C4-2B (cell line): ENCODE measurements around the gene AUP1.

Experiments used
- H3K27ac ChIP-seq: fragments of 450-650 bp; 2 replicates; pipeline ENCODE4 v1.5.1; 2017
- ZFX ChIP-seq: fragments of 450-650 bp; IDR thresholded peaks from 2 replicates; pipeline ENCODE4 v1.6.1; 2017
- TF ChIP-seq, protein P1 (sequence below): fragments of 450-650 bp; conservative IDR thresholded peaks from 2 replicates; pipeline ENCODE4 v1.5.1; 2017; ENCODE audit warnings: mild to moderate bottlenecking

The AUP1 gene

DNA sequence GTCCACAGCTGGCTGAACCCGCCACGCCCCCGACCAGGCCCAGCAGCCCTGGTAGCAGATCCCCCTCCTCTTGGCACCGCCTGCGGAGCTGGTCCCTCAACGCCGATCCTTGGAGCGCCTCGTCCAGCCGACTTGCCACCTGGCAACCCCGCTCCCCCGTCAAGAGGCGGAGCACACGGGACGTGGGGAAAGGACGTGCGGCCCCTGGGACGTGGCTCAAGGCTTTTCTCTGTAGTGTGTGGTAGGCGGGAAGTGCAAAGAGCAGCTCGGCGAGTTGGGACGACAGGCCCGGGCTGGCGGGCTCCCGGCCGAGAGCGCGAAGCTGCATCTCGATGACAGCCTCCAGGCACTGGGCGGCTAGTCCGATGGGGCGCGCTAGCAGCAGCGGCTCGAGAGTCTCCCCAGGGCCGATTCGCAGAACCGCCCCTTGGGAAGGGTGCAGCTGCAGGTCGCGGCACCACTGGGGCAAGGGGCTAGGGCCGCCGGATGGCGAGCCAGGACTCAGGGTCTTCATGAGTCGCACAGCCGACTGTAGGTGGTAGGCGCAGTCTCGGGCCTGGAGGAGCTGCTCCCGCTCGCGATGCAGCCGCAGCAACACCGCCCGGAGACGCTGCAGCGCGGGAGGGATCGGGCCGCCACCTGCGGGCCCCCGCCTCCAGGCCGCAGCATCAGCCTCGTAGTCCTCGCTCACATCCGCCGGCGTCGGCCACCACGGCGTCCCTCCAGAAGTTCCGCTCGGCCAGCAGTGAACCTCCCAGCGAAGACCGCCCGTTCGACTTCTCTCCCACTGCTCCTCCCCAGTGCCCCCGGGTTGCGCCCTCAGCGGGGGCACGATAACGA, 47.3 kb downstream of the AUP1 start:
- H3K27ac ChIP-seq = peak overlapping the region; percentile 85
- TF ChIP-seq ZFX = peak; percentile 86
- TF ChIP-seq, protein P1, sequence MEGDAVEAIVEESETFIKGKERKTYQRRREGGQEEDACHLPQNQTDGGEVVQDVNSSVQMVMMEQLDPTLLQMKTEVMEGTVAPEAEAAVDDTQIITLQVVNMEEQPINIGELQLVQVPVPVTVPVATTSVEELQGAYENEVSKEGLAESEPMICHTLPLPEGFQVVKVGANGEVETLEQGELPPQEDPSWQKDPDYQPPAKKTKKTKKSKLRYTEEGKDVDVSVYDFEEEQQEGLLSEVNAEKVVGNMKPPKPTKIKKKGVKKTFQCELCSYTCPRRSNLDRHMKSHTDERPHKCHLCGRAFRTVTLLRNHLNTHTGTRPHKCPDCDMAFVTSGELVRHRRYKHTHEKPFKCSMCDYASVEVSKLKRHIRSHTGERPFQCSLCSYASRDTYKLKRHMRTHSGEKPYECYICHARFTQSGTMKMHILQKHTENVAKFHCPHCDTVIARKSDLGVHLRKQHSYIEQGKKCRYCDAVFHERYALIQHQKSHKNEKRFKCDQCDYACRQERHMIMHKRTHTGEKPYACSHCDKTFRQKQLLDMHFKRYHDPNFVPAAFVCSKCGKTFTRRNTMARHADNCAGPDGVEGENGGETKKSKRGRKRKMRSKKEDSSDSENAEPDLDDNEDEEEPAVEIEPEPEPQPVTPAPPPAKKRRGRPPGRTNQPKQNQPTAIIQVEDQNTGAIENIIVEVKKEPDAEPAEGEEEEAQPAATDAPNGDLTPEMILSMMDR = no peak

DNA sequence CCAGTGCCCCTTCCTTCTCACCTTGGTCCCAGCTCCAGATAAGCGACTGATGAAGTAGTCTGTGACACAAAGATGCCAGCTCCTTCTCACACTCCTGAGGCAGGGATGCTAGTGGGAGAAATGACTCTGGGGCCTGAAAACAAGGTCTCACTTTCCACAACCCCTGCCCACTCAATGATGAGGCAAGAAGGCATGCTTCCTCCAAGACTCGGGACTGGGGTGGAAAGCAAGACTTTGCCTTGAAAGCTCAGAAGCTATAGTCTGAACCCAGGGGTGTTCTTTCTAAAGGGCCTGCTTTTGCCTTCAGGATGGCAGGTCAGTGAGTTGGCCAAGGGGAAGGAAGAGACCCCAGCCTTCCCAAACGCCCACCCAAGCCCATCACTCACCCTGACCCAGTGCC, 48.1 kb downstream of the AUP1 start:
- peak overlapping the region; percentile 85 for H3K27ac ChIP-seq
- no peak for TF ChIP-seq ZFX
- TF ChIP-seq, protein P1 = no peak
